Kidney (tissue), 14 donors: ENCODE data around the gene ZC3H12C. TPM values are rescaled to one million over a fixed set of nuclear protein-coding genes. Genes with fewer than 3 reads are reported as not detected.

Experiments
- DNase-seq, 5 donors: peaks; one replicate each; pipeline ENCODE4 v3.0.0-alpha.2; 2013 to 2020
- FAIRE-seq: peaks from 2 replicates; lab custom pipeline; 2012; peaks lifted over from hg19 to GRCh38; lab: Jason Lieb, UNC
- H3K27ac ChIP-seq, 2 donors: one replicate each; pipeline ENCODE4 v1.7.0; 2013; ENCODE audit warnings: low read depth in 2 of 2, low read length in 2 of 2, inconsistent platforms in 1 of 2
- H3K27me3 ChIP-seq: one replicate; pipeline ENCODE4 v1.7.1; 2013; ENCODE audit warnings: low read length, inconsistent platforms; ENCODE audit not compliant: control insufficient read depth, insufficient read depth
- H3K36me3 ChIP-seq, 3 donors: one replicate each; pipeline versions ENCODE4 v1.7.0 to v1.7.1; 2013; ENCODE audit warnings: low read length in 3 of 3, control low read depth in 1 of 3, inconsistent platforms in 1 of 3; ENCODE audit not compliant: insufficient read depth in 3 of 3, control insufficient read depth in 2 of 3
- H3K4me1 ChIP-seq, 3 donors: one replicate each; pipeline versions ENCODE4 v1.7.0 to v1.7.1; 2013; ENCODE audit warnings: low read length in 3 of 3, inconsistent platforms in 1 of 3, low read depth in 1 of 3; ENCODE audit not compliant: control insufficient read depth in 2 of 3, insufficient read depth in 2 of 3
- H3K4me3 ChIP-seq, 3 donors: one replicate each; pipeline versions ENCODE4 v1.7.0 to v1.8.1; 2013; ENCODE audit warnings: low read length in 3 of 3, control low read depth in 1 of 3, inconsistent platforms in 1 of 3
- H3K9ac ChIP-seq, 3 donors: one replicate each; pipeline versions ENCODE4 v1.7.0 to v1.7.1; 2013; ENCODE audit warnings: low read length in 3 of 3, control low read depth in 1 of 3, inconsistent platforms in 1 of 3
- H3K9me3 ChIP-seq, 3 donors: one replicate each; pipeline versions ENCODE4 v1.7.0 to v1.7.1; 2013; ENCODE audit warnings: low read length in 3 of 3, control low read depth in 1 of 3, inconsistent platforms in 1 of 3; ENCODE audit not compliant: control insufficient read depth in 2 of 3, insufficient read depth in 1 of 3
- CTCF ChIP-seq: IDR thresholded peaks from 3 replicates; pipeline ENCODE4 v1.5.1; 2012; ENCODE audit warnings: mild to moderate bottlenecking, moderate library complexity, borderline replicate concordance; ENCODE audit not compliant: insufficient read depth; ENCODE audit errors: extremely low read depth
- intact Hi-C: fragments of 100-400 bp; cut with DNase I; formaldehyde crosslinking; loops from one replicate; pipeline ENCODE4 v1.11.1; 2022
- polyA plus RNA-seq: library from polyadenylated mRNA; stranded (reverse); fragments of 350-450 nt; fragmentation: Illumina TruSeq; extraction: RNeasy Lipid Tissue Mini Kit (QIAGEN cat#74804); gene quantifications from one replicate; pipeline ENCODE4 v1.2.3, GENCODE V29; 2014; ENCODE audit warnings: low read depth, low replicate concordance; ENCODE audit not compliant: insufficient read depth
- total RNA-seq: library from RNA; stranded (reverse); fragmentation: NEBNext Ultra II Directional; extraction: Animal tissue kit (Norgen Biotek cat#: 25700); gene quantifications from one replicate; pipeline ENCODE4 v1.2.1, GENCODE V29; 2021
- donor health status: control.
- donor health status: control.
- donor health status: control.
- donor health status: control.
- donor health status: control.
- donor health status: DM: yes; HTN: yes; CAD: no.
- donor health status: Normal renal cell carcinoma (clear cell type).

The ZC3H12C gene
- total and polyA plus RNA-seq, 2 donors from 2014 or later = 2.3 to 14.3 TPM

- H3K9ac ChIP-seq = no peak overlapping the region
- intact Hi-C loops = no loop called here
- no peak for FAIRE-seq
- H3K4me1 ChIP-seq = no peaks in the 10 kb centered on the region
- no peaks in the 10 kb centered on the region for H3K27me3 ChIP-seq
- no peak overlapping the region for H3K27ac ChIP-seq
- H3K9me3 ChIP-seq = no peaks in the 10 kb centered on the region
- H3K36me3 ChIP-seq = no peaks in the 10 kb centered on the region
- no peak for TF ChIP-seq CTCF
- no peak overlapping the region for H3K4me3 ChIP-seq
- DNase-seq = no peak
Measured at GRCh38 chr11:110100476-110101240, 7.5 kb downstream of the ZC3H12C start.

- H3K9ac ChIP-seq = no peak overlapping the region
- no peaks in the 10 kb centered on the region for H3K27me3 ChIP-seq
- TF ChIP-seq CTCF = no peak
- H3K9me3 ChIP-seq = peaks cover 0 to 6% (median 0%) of the 10 kb centered on the region in 3 donors
- no peak for DNase-seq
- no peak overlapping the region for H3K27ac ChIP-seq
- no peaks in the 10 kb centered on the region for H3K4me1 ChIP-seq
- no peak overlapping the region for H3K4me3 ChIP-seq
- no peak for FAIRE-seq
- intact Hi-C loops = no loop called here
- H3K36me3 ChIP-seq = no peaks in the 10 kb centered on the region
Measured at GRCh38 chr11:110106713-110107274, 13.6 kb downstream of the ZC3H12C start.

GRCh38 chr11:110110854-110111253, 17.7 kb downstream of the ZC3H12C start:
- Histone ChIP-seq H3K4me1 (no peaks in the 10 kb centered on the region), H3K36me3 (no peaks in the 10 kb centered on the region), H3K27ac (no peak overlapping the region), H3K27me3 (no peaks in the 10 kb centered on the region), H3K4me3 (no peak overlapping the region), H3K9ac (no peak overlapping the region), H3K9me3 (peaks cover 0 to 6% (median 0%) of the 10 kb centered on the region in 3 donors)
- no peak for DNase-seq
- TF ChIP-seq CTCF = no peak
- no peak for FAIRE-seq
- intact Hi-C loops = no loop called here
